K562 (cell line): Measurements from ENCODE around the gene ITPK1. TPM values are rescaled to one million over a fixed set of nuclear protein-coding genes. Genes with fewer than 3 reads are reported as not detected.

Source experiments
- ATAC-seq: fragments of 200-7000 bp; cut with Tn5 transposase; 3 replicates; pipeline ENCODE4 v1.9.1; 2020; ENCODE audit warnings: moderate library complexity
- BruUV-seq: library from RNA; stranded (reverse); fragments of 400-500 nt; replicated peaks from 2 replicates; lab custom pipeline; 2021; lab: Mats Ljungman, UMichigan
- CTCF ChIA-PET: fragments of 300-600 bp; formaldehyde crosslinking; extraction: SDS; loops from one replicate; lab custom pipeline; 2021; ENCODE audit warnings: low intra/inter-chr PET ratio; lab: Yijun Ruan, JAX
- POLR2A ChIA-PET: fragments of 300-600, 350-650 bp; sonication (Branson Sonifier 250); formaldehyde crosslinking; extraction: SDS; loops from one replicate; lab custom pipeline; 2021; ENCODE audit warnings: antibody characterized with exemption, inconsistent platforms; lab: Yijun Ruan, JAX
- DNase-seq, 4 experiments: peaks; one replicate each; pipeline versions ENCODE4 v3.0.0 to v3.0.0-alpha.2; 2011 to 2018; ENCODE audit warnings: low spot score in 3 of 4, mixed read lengths in 3 of 4; ENCODE audit errors: extremely low read depth in 1 of 4
- FAIRE-seq: peaks from 2 replicates; lab custom pipeline; 2011; peaks lifted over from hg19 to GRCh38; lab: Jason Lieb, UNC
- H2AFZ ChIP-seq: 2 replicates; pipeline ENCODE4 v1.6.0; 2011; ENCODE audit warnings: low read depth, low read length, control low read depth, inconsistent platforms
- H3K27ac ChIP-seq: fragments of 200-600 bp; 3 replicates; pipeline ENCODE4 v1.8.0; 2011; ENCODE audit warnings: low read depth, mild to moderate bottlenecking, control low read depth, inconsistent platforms, low read length, moderate library complexity, mixed read lengths; ENCODE audit errors: extremely low read depth
- H3K27me3 ChIP-seq, 2 experiments: fragments of 300-600 bp in 1 of 2; 2 replicates in 1 of 2; 3 replicates in 1 of 2; pipeline versions ENCODE4 v1.6.0 to v1.8.0; 2011; ENCODE audit warnings: inconsistent platforms in 2 of 2, low read length in 2 of 2, mild to moderate bottlenecking in 1 of 2, mixed read lengths in 1 of 2, moderate library complexity in 1 of 2; ENCODE audit not compliant: control insufficient read depth in 2 of 2, insufficient read depth in 2 of 2
- H3K36me3 ChIP-seq: fragments of 300-600 bp; 3 replicates; pipeline ENCODE4 v1.8.0; 2011; ENCODE audit warnings: mild to moderate bottlenecking, low read length, inconsistent platforms; ENCODE audit not compliant: control insufficient read depth, insufficient read depth
- H3K4me1 ChIP-seq, 2 experiments: fragments of 200-600 bp in 1 of 2; replicated peaks in 1 of 2; 2 replicates in 1 of 2; 3 replicates in 1 of 2; pipeline versions ENCODE4 v1.5.1 to v1.8.0; 2011; ENCODE audit warnings: inconsistent platforms in 2 of 2, low read length in 2 of 2, mild to moderate bottlenecking in 1 of 2, mixed read lengths in 1 of 2, moderate library complexity in 1 of 2; ENCODE audit not compliant: control insufficient read depth in 2 of 2, insufficient read depth in 2 of 2
- H3K4me2 ChIP-seq: 2 replicates; pipeline ENCODE4 v1.6.1; 2011; ENCODE audit warnings: low read length, control low read depth, inconsistent platforms, mixed read lengths; ENCODE audit not compliant: insufficient read depth
- H3K4me3 ChIP-seq: fragments of 200-600 bp; sonication (generic), shearing (Covaris generic); 2 replicates; pipeline ENCODE4 v1.5.1; 2016; ENCODE audit warnings: control low read depth, inconsistent platforms
- H3K79me2 ChIP-seq: fragments of 200-600 bp; 3 replicates; pipeline ENCODE4 v1.8.0; 2011; ENCODE audit warnings: low read length, inconsistent platforms; ENCODE audit not compliant: control insufficient read depth, insufficient read depth
- H3K9ac ChIP-seq, 2 experiments: 2 replicates each; pipeline versions ENCODE4 v1.6.0 to v1.6.1; 2011; ENCODE audit warnings: low read depth in 2 of 2, low read length in 2 of 2, control low read depth in 1 of 2, inconsistent platforms in 1 of 2, mild to moderate bottlenecking in 1 of 2, mixed read lengths in 1 of 2; ENCODE audit not compliant: insufficient read depth in 1 of 2
- H3K9me1 ChIP-seq: one replicate; pipeline ENCODE4 v1.6.0; 2011; ENCODE audit warnings: inconsistent platforms, mild to moderate bottlenecking, low read length, moderate library complexity; ENCODE audit not compliant: control insufficient read depth, insufficient read depth
- H3K9me3 ChIP-seq: replicated peaks from 2 replicates; pipeline ENCODE4 v1.5.1; 2011; ENCODE audit warnings: low read depth, low read length, inconsistent platforms; ENCODE audit not compliant: control insufficient read depth, insufficient read depth
- H4K20me1 ChIP-seq: replicated peaks from 2 replicates; pipeline ENCODE4 v1.6.1; 2011; ENCODE audit warnings: low read length, inconsistent platforms, mixed read lengths; ENCODE audit not compliant: control insufficient read depth, insufficient read depth
- ATF3 ChIP-seq, 2 experiments: fragments of 450-650 bp in 1 of 2; sonication (generic) in 1 of 2; formaldehyde crosslinking in 1 of 2; IDR thresholded peaks in 1 of 2; conservative IDR thresholded peaks in 1 of 2; 2 replicates each; pipeline versions ENCODE4 v1.6.1 to v1.8.1; 2016 to 2023; ENCODE audit warnings: mild to moderate bottlenecking in 2 of 2, moderate library complexity in 2 of 2, inconsistent platforms in 1 of 2, missing genetic modification reagents in 1 of 2
- BDP1 ChIP-seq: IDR thresholded peaks from 3 replicates; pipeline ENCODE4 v1.6.1; 2011; ENCODE audit not compliant: insufficient read length, insufficient read depth
- BHLHE40 ChIP-seq: IDR thresholded peaks from 2 replicates; pipeline ENCODE4 v1.6.1; 2011; ENCODE audit warnings: low read length, improper control_type of control experiment
- BRF2 ChIP-seq: IDR thresholded peaks from 3 replicates; pipeline ENCODE4 v1.6.1; 2011; ENCODE audit warnings: borderline replicate concordance, mild to moderate bottlenecking; ENCODE audit not compliant: insufficient read length, insufficient read depth
- CCNT2 ChIP-seq: IDR thresholded peaks from 2 replicates; pipeline ENCODE4 v1.6.1; 2011; ENCODE audit warnings: borderline replicate concordance, low read depth, mild to moderate bottlenecking, moderate library complexity, mixed read lengths, low read length; ENCODE audit not compliant: insufficient read length; ENCODE audit errors: extremely low read depth
- ETV6 ChIP-seq, 3 experiments: fragments of 150-350 bp in 1 of 3; sonication (generic) in 1 of 3; formaldehyde crosslinking in 1 of 3; IDR thresholded peaks; 2 replicates each; pipeline versions ENCODE4 v1.6.1 to v1.8.0; 2014 to 2022; ENCODE audit warnings: borderline replicate concordance in 2 of 3, low read depth in 2 of 3, antibody characterized with exemption in 1 of 3, low read length in 1 of 3, mild to moderate bottlenecking in 1 of 3, missing genetic modification reagents in 1 of 3
- FOXP1 ChIP-seq: sonication (generic); formaldehyde crosslinking; IDR thresholded peaks from 2 replicates; pipeline ENCODE4 v1.8.0; 2022; ENCODE audit warnings: mild to moderate bottlenecking, missing genetic modification reagents
- GATA2 ChIP-seq: sonication (generic); formaldehyde crosslinking; IDR thresholded peaks from 2 replicates; pipeline ENCODE4 v1.4.0; 2020; ENCODE audit warnings: mild to moderate bottlenecking, missing genetic modification reagents
- MTF1 ChIP-seq: fragments of 250-450 bp; sonication (Bioruptor Pico); IDR thresholded peaks from 2 replicates; pipeline ENCODE4 v1.9.0; 2021; ENCODE audit warnings: moderate library complexity, mild to moderate bottlenecking, inconsistent platforms, borderline replicate concordance
- PHF8 ChIP-seq: fragments of 200-600 bp; sonication (generic); IDR thresholded peaks from 2 replicates; pipeline ENCODE4 v1.6.1; 2012; ENCODE audit warnings: mixed run types, mild to moderate bottlenecking, inconsistent platforms, low read length, moderate library complexity, borderline replicate concordance
- SRSF9 ChIP-seq: fragments of 200-400 bp; formaldehyde crosslinking; IDR thresholded peaks from 2 replicates; pipeline ENCODE4 v1.6.1; 2017; ENCODE audit warnings: low read depth, low read length, borderline replicate concordance
- TCF3 ChIP-seq: sonication (generic); formaldehyde crosslinking; IDR thresholded peaks from 2 replicates; pipeline ENCODE4 v1.4.0; 2020; ENCODE audit warnings: mild to moderate bottlenecking, missing genetic modification reagents
- ZFP30 ChIP-seq: fragments of 250-450 bp; sonication (Bioruptor Pico); IDR thresholded peaks from 2 replicates; pipeline ENCODE4 v1.8.0; 2022; ENCODE audit warnings: moderate library complexity, mild to moderate bottlenecking, inconsistent platforms, borderline replicate concordance
- ZFX ChIP-seq: sonication (generic); formaldehyde crosslinking; IDR thresholded peaks from 2 replicates; pipeline ENCODE4 v1.8.0; 2022; ENCODE audit warnings: mild to moderate bottlenecking, missing genetic modification reagents, moderate library complexity
- ZNF644 ChIP-seq: fragments of 200-800 bp; sonication (Bioruptor generic); IDR thresholded peaks from 2 replicates; pipeline ENCODE4 v1.6.1; 2016; ENCODE audit warnings: low read depth, missing genetic modification characterization, missing compliant biosample characterization
- WGBS: fragments of 100-300 bp; shearing (Covaris generic); methylation state at CpG from one replicate; pipeline ENCODE4 v1.1.6; 2016; ENCODE audit warnings: low coverage, mixed read lengths; ENCODE audit not compliant: insufficient coverage; ENCODE audit errors: missing lambda C conversion rate; 5-methylcytosine and 5-hydroxymethylcytosine counted together
- in situ Hi-C: fragments of 300-500 bp; cut with MboI; formaldehyde crosslinking; loops from 4 replicates; pipeline ENCODE4 v1.15.0; 2018; ENCODE audit warnings: inconsistent platforms, mixed read lengths
- intact Hi-C: fragments of 100-400 bp; cut with micrococcal nuclease; formaldehyde crosslinking; loops from 2 replicates; pipeline ENCODE4 v1.14.2; 2022
- polyA plus RNA-seq, 8 experiments: library from polyadenylated mRNA; depleted of rRNA in 4 of 8; stranded (reverse) in 5 of 8; unstranded in 3 of 8; fragments of >200 nt; fragmentation: Nextera tagmentation in 2 of 8; fragmentation: Illumina TruSeq in 1 of 8; extraction: Ambion mirVana in 2 of 8; extraction: Trizol in 1 of 8; gene quantifications; 2 replicates each; pipeline versions ENCODE4 v1.2.1 to v1.2.3, GENCODE V29; 2011 to 2014; ENCODE audit warnings: inconsistent platforms in 1 of 8, missing spikeins in 1 of 8
- total RNA-seq, 7 experiments: library from RNA; depleted of rRNA in 6 of 7; stranded (reverse); fragments of >200 nt in 6 of 7; fragmentation: Illumina TruSeq in 2 of 7; extraction: Trizol in 2 of 7; gene quantifications; 2 replicates each; pipeline versions ENCODE4 v1.2.1 to v1.2.3, GENCODE V29; 2011 to 2021; ENCODE audit warnings: low replicate concordance in 1 of 7
- TF ChIP-seq, protein P1 (sequence below): fragments of 250-450 bp; sonication (Bioruptor Pico); IDR thresholded peaks from 2 replicates; pipeline ENCODE4 v1.4.0; 2020

ITPK1 gene
- total and polyA plus RNA-seq, 9 of the 15 experiments (the other 6 are each of a cell fraction or from before 2014, with no cell fraction given), result 1.2 to 39.2 (median 23.0) TPM

GRCh38 chr14:93126111-93126510 is 10.4 kb upstream of the ITPK1 start:
- H4K20me1 ChIP-seq, result no peaks in the 10 kb centered on the region
- H3K27ac ChIP-seq, result no peak overlapping the region
- H3K27me3 ChIP-seq, result peaks cover 0 to 10% of the 10 kb centered on the region in 2 experiments; a peak in 4 of 5 replicates
- H3K4me2 ChIP-seq, result no peak overlapping the region
- H2AFZ ChIP-seq, result no peak overlapping the region
- H3K79me2 ChIP-seq, result no peaks in the 10 kb centered on the region
- H3K9ac ChIP-seq, result no peak overlapping the region
- in situ Hi-C loops, result no loop called here
- 43% methylated on average over 9 of the region's 9 CpGs for WGBS
- no peak for ATAC-seq
- no peaks in the 10 kb centered on the region for H3K9me1 ChIP-seq
- no TSS peak for BruUV-seq
- no peak overlapping the region for H3K4me3 ChIP-seq
- no peak for FAIRE-seq
- intact Hi-C loops, result no loop called here
- no peak for TF ChIP-seq FOXP1 (CRISPR knock-in tag)
- TF ChIP-seq ZFP30 (CRISPR knock-in tag), result no peak
- TF ChIP-seq ZNF644 (tag), result no peak
- no peak for TF ChIP-seq PHF8
- TF ChIP-seq GATA2 (CRISPR knock-in tag), result no peak
- TF ChIP-seq BRF2, result no peak
- no peak for TF ChIP-seq ZFX (CRISPR knock-in tag)
- TF ChIP-seq ETV6 (IDR thresholded peaks at IDR 0.05; ENCODE audit: borderline replicate concordance in 1 of 2, low read depth in 2 of 2, low read length in 1 of 2), result no peak
- no peak for TF ChIP-seq ETV6 (CRISPR knock-in tag; IDR thresholded peaks at IDR 0.05; ENCODE audit: borderline replicate concordance)
- TF ChIP-seq CCNT2, result no peak
- no peak for TF ChIP-seq BDP1
- TF ChIP-seq ATF3 (IDR thresholded peaks at IDR 0.05), result no peak
- TF ChIP-seq ATF3 (CRISPR knock-in tag; conservative IDR thresholded peaks at IDR 0.05), result no peak
- TF ChIP-seq TCF3, result no peak
- TF ChIP-seq BHLHE40, result no peak
- TF ChIP-seq MTF1 (CRISPR knock-in tag), result no peak
- TF ChIP-seq, protein P1, sequence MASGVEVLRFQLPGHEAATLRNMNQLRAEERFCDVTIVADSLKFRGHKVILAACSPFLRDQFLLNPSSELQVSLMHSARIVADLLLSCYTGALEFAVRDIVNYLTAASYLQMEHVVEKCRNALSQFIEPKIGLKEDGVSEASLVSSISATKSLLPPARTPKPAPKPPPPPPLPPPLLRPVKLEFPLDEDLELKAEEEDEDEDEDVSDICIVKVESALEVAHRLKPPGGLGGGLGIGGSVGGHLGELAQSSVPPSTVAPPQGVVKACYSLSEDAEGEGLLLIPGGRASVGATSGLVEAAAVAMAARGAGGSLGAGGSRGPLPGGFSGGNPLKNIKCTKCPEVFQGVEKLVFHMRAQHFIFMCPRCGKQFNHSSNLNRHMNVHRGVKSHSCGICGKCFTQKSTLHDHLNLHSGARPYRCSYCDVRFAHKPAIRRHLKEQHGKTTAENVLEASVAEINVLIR (CRISPR knock-in tag), result no peak
- TF ChIP-seq SRSF9, result no peak
- H3K36me3 ChIP-seq, result no peaks in the 10 kb centered on the region
- H3K9me3 ChIP-seq, result no peaks in the 10 kb centered on the region
- ChIA-PET POLR2A (no interaction called here), CTCF (no interaction called here)
- no peak for DNase-seq
- H3K4me1 ChIP-seq, result peaks cover 0 to 4% of the 10 kb centered on the region in 2 experiments; a peak in 3 of 5 replicates
